A673 (cell line): ENCODE measurements around the gene FOXN3.

Source experiments
- EZH2 ChIP-seq: fragments of 200-600 bp; sonication (generic); IDR thresholded peaks from 2 replicates; pipeline ENCODE4 v1.6.1; 2017; ENCODE audit warnings: borderline replicate concordance, low read depth, mild to moderate bottlenecking, mixed read lengths, antibody characterized with exemption, low read length; ENCODE audit not compliant: poor library complexity, severe bottlenecking
- TF ChIP-seq, protein P1 (sequence below): fragments of 300-800, 200-600 bp; sonication (generic); conservative IDR thresholded peaks from 2 replicates; pipeline ENCODE4 v1.5.1; 2017; ENCODE audit warnings: low read depth, mild to moderate bottlenecking, antibody characterized with exemption, low read length, moderate library complexity, mixed read lengths

- TF ChIP-seq, protein P1, sequence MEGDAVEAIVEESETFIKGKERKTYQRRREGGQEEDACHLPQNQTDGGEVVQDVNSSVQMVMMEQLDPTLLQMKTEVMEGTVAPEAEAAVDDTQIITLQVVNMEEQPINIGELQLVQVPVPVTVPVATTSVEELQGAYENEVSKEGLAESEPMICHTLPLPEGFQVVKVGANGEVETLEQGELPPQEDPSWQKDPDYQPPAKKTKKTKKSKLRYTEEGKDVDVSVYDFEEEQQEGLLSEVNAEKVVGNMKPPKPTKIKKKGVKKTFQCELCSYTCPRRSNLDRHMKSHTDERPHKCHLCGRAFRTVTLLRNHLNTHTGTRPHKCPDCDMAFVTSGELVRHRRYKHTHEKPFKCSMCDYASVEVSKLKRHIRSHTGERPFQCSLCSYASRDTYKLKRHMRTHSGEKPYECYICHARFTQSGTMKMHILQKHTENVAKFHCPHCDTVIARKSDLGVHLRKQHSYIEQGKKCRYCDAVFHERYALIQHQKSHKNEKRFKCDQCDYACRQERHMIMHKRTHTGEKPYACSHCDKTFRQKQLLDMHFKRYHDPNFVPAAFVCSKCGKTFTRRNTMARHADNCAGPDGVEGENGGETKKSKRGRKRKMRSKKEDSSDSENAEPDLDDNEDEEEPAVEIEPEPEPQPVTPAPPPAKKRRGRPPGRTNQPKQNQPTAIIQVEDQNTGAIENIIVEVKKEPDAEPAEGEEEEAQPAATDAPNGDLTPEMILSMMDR = no peak
- no peak for TF ChIP-seq EZH2
Measured at GRCh38 chr14:89387922-89388685, 28.9 kb downstream of the FOXN3 start.
